Heart left ventricle (tissue), 13 donors: ENCODE results near the gene CCL22.
"Not testable (repeated sequence)": the region's sequence is repeated elsewhere in the genome, so short reads cannot be mapped to it uniquely, and the experiment has no call there.

Experiments
- POLR2A ChIP-seq, 2 donors: fragments of 450-650 bp; IDR thresholded peaks; one replicate each; pipeline ENCODE4 v1.6.1; 2017; ENCODE audit warnings: antibody characterized with exemption in 2 of 2, mild to moderate bottlenecking in 2 of 2, moderate library complexity in 2 of 2
- TF ChIP-seq, protein P1 (sequence below), 12 donors: fragments of 200-600 bp; sonication (generic) in 4 of 12; IDR thresholded peaks; one replicate each; pipeline versions ENCODE4 v1.5.0 to v1.8.0; 2018 to 2022; ENCODE audit warnings: antibody characterized with exemption in 12 of 12, mild to moderate bottlenecking in 5 of 12
- donor health status: ischemic (EF 13 %, LVEDD 7.1; RV severe dilation, severe dysfunction).
- donor health status: DM: no; HTN: yes; CAD: no.
- donor health status: DM: no; HTN: no; CAD: no.
- donor health status: ischemic (EF 25% LVEDD 6.9; RV normal size, moderate dysfunction).
- donor health status: ischemic (EF 25% LVEDD 5.7; RV mildly dilated, moderate dysfunction).
- donor health status: ischemic (EF 35%, LVEDD 5.7; RV mildly dilated, moderate dysfunction).
- donor health status: nonischemic (EF 11% LVEDD 7.7; RV severe dilation, severe dysfunction).
- donor health status: DM: yes; HTN: yes; CAD: no.
- donor health status: PGD.
- donor health status: ischemic (EF 29% LVEDD 5.4; RV normal size, mild dysfunction).
- donor health status: nonischemic (EF 23%, LVEDD 6.1; RV moderate dilation, normal function).

DNA sequence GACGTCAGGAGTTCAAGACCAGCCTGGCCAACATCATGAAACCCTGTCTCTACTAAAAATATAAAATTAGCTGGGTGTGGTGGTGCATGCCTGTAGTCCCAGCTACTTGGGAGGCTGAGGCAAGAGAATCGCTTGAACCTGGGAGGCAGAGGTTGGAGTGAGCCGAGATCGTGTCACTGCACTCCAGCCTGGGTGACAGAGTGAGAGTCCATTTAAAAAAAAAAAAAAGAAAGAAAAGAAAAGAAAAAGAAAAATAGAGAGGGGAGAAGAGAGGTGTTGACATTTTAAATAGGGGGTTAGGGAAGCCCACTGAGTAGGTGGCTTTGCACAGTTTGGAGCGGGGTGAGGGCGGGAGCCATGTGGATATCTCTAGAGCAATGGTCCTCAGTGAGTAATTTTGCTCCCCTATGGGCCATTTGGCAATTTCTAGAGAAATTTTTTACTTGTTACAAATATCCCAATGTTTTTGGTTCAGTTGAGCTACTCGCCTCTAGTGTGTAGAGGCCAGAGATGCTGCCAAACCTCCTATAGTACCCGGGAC lies 16.4 kb downstream of the CCL22 start:
- TF ChIP-seq, protein P1, sequence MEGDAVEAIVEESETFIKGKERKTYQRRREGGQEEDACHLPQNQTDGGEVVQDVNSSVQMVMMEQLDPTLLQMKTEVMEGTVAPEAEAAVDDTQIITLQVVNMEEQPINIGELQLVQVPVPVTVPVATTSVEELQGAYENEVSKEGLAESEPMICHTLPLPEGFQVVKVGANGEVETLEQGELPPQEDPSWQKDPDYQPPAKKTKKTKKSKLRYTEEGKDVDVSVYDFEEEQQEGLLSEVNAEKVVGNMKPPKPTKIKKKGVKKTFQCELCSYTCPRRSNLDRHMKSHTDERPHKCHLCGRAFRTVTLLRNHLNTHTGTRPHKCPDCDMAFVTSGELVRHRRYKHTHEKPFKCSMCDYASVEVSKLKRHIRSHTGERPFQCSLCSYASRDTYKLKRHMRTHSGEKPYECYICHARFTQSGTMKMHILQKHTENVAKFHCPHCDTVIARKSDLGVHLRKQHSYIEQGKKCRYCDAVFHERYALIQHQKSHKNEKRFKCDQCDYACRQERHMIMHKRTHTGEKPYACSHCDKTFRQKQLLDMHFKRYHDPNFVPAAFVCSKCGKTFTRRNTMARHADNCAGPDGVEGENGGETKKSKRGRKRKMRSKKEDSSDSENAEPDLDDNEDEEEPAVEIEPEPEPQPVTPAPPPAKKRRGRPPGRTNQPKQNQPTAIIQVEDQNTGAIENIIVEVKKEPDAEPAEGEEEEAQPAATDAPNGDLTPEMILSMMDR (IDR thresholded peaks at IDR 0.05) = not testable (repeated sequence)
- TF ChIP-seq POLR2A (IDR thresholded peaks at IDR 0.05) = not testable (repeated sequence)
